Keratinocyte (primary cell): Measurements from ENCODE around the gene OTUD5. TPM values are rescaled to one million over a fixed set of nuclear protein-coding genes. Genes with fewer than 3 reads are reported as not detected.

Experiments used
- DNase-seq: peaks from one replicate; pipeline ENCODE4 v3.0.0-alpha.2; 2011; ENCODE audit warnings: low read depth, missing footprints, low spot score
- FAIRE-seq: peaks from 2 replicates; lab custom pipeline; 2011; peaks lifted over from hg19 to GRCh38; lab: Jason Lieb, UNC
- H2AFZ ChIP-seq: 2 replicates; pipeline ENCODE4 v1.6.0; 2012; ENCODE audit warnings: low read length, control low read depth, inconsistent platforms; ENCODE audit not compliant: control insufficient read depth
- H3K27ac ChIP-seq: 2 replicates; pipeline ENCODE4 v1.5.1; 2011; ENCODE audit warnings: low read length; ENCODE audit not compliant: control insufficient read depth, insufficient read depth
- H3K27me3 ChIP-seq: 3 replicates; pipeline ENCODE4 v1.6.0; 2011; ENCODE audit warnings: low read length; ENCODE audit not compliant: control insufficient read depth, insufficient read depth; ENCODE audit errors: extremely low read depth
- H3K36me3 ChIP-seq, 2 experiments: 2 replicates in 1 of 2; 3 replicates in 1 of 2; pipeline ENCODE4 v1.5.1; 2011; ENCODE audit warnings: low read length in 2 of 2, mild to moderate bottlenecking in 1 of 2; ENCODE audit not compliant: control insufficient read depth in 2 of 2, insufficient read depth in 2 of 2; ENCODE audit errors: extremely low read depth in 1 of 2
- H3K4me1 ChIP-seq: 3 replicates; pipeline ENCODE4 v1.5.1; 2011; ENCODE audit warnings: low read length; ENCODE audit not compliant: control insufficient read depth, insufficient read depth; ENCODE audit errors: extremely low read depth
- H3K4me2 ChIP-seq: 3 replicates; pipeline ENCODE4 v1.6.0; 2011; ENCODE audit warnings: low read depth, low read length; ENCODE audit not compliant: control insufficient read depth, insufficient read depth; ENCODE audit errors: extremely low read depth
- H3K4me3 ChIP-seq, 3 experiments: fragments of 200-600 bp in 1 of 3; sonication (generic) in 1 of 3; 2 replicates in 2 of 3; 3 replicates in 1 of 3; pipeline ENCODE4 v1.5.1; 2011 to 2016; ENCODE audit warnings: low read length in 3 of 3, mild to moderate bottlenecking in 3 of 3, control low read depth in 2 of 3, inconsistent platforms in 1 of 3, low read depth in 1 of 3, mixed read lengths in 1 of 3, mixed run types in 1 of 3, moderate library complexity in 1 of 3; ENCODE audit not compliant: control insufficient read depth in 2 of 3, insufficient read depth in 2 of 3; ENCODE audit errors: extremely low read depth in 1 of 3
- H3K79me2 ChIP-seq: 2 replicates; pipeline ENCODE4 v1.6.0; 2012; ENCODE audit warnings: low read length; ENCODE audit not compliant: control insufficient read depth, insufficient read depth
- H3K9ac ChIP-seq: 3 replicates; pipeline ENCODE4 v1.6.0; 2011; ENCODE audit warnings: low read length; ENCODE audit not compliant: control insufficient read depth, insufficient read depth; ENCODE audit errors: extremely low read depth
- H3K9me1 ChIP-seq: 3 replicates; pipeline ENCODE4 v1.6.0; 2011; ENCODE audit warnings: low read length; ENCODE audit not compliant: control insufficient read depth, insufficient read depth; ENCODE audit errors: extremely low read depth
- H3K9me3 ChIP-seq: 2 replicates; pipeline ENCODE4 v1.5.1; 2012; ENCODE audit warnings: low read depth, low read length; ENCODE audit not compliant: control insufficient read depth
- H4K20me1 ChIP-seq: 3 replicates; pipeline ENCODE4 v1.6.0; 2011; ENCODE audit warnings: low read length; ENCODE audit not compliant: control insufficient read depth, insufficient read depth; ENCODE audit errors: extremely low read depth
- CTCF ChIP-seq, 3 experiments: IDR thresholded peaks in 1 of 3; conservative IDR thresholded peaks in 1 of 3; optimal IDR thresholded peaks in 1 of 3; 2 replicates in 2 of 3; 3 replicates in 1 of 3; pipeline versions ENCODE3 to v1.5.1; 2011; ENCODE audit warnings: low read length in 3 of 3, mild to moderate bottlenecking in 3 of 3, moderate library complexity in 2 of 3, control low read depth in 1 of 3, inconsistent platforms in 1 of 3; ENCODE audit not compliant: insufficient read depth in 2 of 3; ENCODE audit errors: extremely low read depth in 1 of 3
- EZH2 ChIP-seq: IDR thresholded peaks from one replicate; pipeline ENCODE4 v1.6.1; 2012; ENCODE audit warnings: inconsistent platforms, mild to moderate bottlenecking, low read length, moderate library complexity
- dilution Hi-C: fragments of 300-500 bp; cut with MboI; formaldehyde crosslinking; loops from one replicate; pipeline ENCODE4 v1.7.0; 2020; ENCODE audit warnings: low sequenced_read_pairs; ENCODE audit not compliant: extremely low pct_ligation_motif_present
- polyA plus RNA-seq, 5 experiments: library from polyadenylated mRNA; depleted of rRNA in 3 of 5; stranded (reverse) in 3 of 5; stranded (forward) in 1 of 5; unstranded in 1 of 5; fragments of >200 nt; gene quantifications; 1 replicate in 1 of 5; 2 replicates in 3 of 5; 3 replicates in 1 of 5; pipeline versions ENCODE4 v1.2.1 to v1.2.3, GENCODE V29; 2011 to 2012; ENCODE audit warnings: missing spikeins in 2 of 5, low read depth in 1 of 5, low replicate concordance in 1 of 5

The OTUD5 gene
- polyA plus RNA-seq, 1 donor (not counting 4 experiments of a cell fraction or from before 2014, with no cell fraction given): 40.3 TPM

DNA sequence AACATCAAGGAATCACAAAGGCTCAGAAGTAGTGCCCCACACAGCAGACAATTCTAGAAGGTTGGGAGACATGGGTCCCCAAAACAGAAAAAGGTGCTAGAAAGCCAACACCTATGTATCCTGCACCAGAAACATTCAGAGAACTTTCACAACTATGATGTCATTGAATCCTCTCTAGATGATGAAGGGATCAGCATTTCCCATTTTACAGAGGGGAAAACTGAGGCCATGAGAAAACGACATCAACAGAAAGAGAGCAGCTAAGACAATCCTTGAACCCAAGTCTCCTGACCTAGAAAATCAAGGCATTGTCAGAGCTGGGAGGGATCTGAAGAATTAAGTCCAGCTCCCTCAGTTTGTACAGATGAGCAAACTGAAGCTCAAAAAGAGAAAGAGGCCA, 11.0 kb upstream of the OTUD5 start:
- H3K9me3 ChIP-seq: no peaks in the 10 kb centered on the region
- H3K4me1 ChIP-seq: peaks cover 5% of the 10 kb centered on the region
- no peak overlapping the region for H3K27ac ChIP-seq
- no peaks in the 10 kb centered on the region for H3K9me1 ChIP-seq
- no peak overlapping the region for H3K9ac ChIP-seq
- H3K36me3 ChIP-seq: no peaks in the 10 kb centered on the region
- no peaks in the 10 kb centered on the region for H3K79me2 ChIP-seq
- H3K27me3 ChIP-seq: no peaks in the 10 kb centered on the region
- no peak overlapping the region for H2AFZ ChIP-seq
- H3K4me2 ChIP-seq: no peak overlapping the region
- FAIRE-seq (no peak), DNase-seq (no peak)
- TF ChIP-seq EZH2 (no peak), CTCF (optimal IDR thresholded peaks at IDR 0.05 in 1 of 3, IDR thresholded peaks at IDR 0.05 in 1 of 3, conservative IDR thresholded peaks at IDR 0.05 in 1 of 3; ENCODE audit: extremely low read depth in 1 of 3, insufficient read depth in 2 of 3, low read length in 3 of 3) (no peak)
- H3K4me3 ChIP-seq: no peak overlapping the region
- H4K20me1 ChIP-seq: no peaks in the 10 kb centered on the region
- dilution Hi-C loops: no loop called here

DNA sequence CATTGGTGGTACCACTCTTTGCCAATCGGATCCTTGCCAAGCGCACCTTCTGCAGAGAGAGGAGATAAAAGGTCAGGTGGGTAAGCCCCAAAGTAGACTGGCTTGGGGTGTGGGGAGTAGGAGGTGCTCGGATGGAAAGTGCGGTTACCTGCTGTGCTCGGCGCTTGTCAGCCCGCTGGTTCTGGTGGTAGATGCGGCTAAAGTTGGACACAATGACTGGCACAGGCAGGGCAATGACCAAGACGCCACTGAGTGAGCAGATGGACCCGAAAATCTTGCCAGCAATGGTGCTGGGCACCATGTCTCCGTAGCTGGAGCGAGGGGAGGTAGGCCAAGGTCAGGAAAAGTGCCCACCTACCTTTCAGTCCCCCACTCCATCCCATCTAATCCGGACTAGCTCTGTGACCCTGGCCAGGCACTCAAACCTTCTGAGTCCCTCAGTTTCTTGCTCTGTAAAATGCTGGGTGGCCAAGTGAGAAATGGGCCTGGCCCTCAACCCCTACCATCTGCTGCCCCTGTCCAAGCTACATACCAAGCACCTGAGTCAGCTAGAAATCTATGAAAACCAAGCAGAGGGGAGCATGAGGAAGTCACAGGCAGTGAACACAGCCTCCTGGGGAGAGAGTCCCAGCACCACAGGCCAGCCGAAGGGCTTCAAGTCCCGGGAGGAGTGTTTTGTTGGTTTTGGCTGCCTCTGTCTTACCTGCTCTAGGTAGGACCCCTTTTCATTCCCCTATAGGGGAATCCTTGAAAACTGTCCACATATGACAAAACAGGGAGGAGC, 9.6 kb upstream of the OTUD5 start:
- Histone ChIP-seq H3K27ac (no peak overlapping the region), H2AFZ (no peak overlapping the region), H4K20me1 (no peaks in the 10 kb centered on the region)

More for the DNA sequence above, 9.6 kb upstream of the OTUD5 start:
- no peak for FAIRE-seq
- Histone ChIP-seq H3K4me3 (no peak overlapping the region), H3K9ac (no peak overlapping the region), H3K79me2 (no peaks in the 10 kb centered on the region), H3K4me1 (peaks cover under 1% of the 10 kb centered on the region), H3K4me2 (no peak overlapping the region), H3K9me3 (no peaks in the 10 kb centered on the region), H3K9me1 (no peaks in the 10 kb centered on the region), H3K36me3 (no peaks in the 10 kb centered on the region), H3K27me3 (no peaks in the 10 kb centered on the region)
- DNase-seq: no peak
- dilution Hi-C loops: no loop called here
- TF ChIP-seq EZH2 (no peak), CTCF (optimal IDR thresholded peaks at IDR 0.05 in 1 of 3, IDR thresholded peaks at IDR 0.05 in 1 of 3, conservative IDR thresholded peaks at IDR 0.05 in 1 of 3; ENCODE audit: extremely low read depth in 1 of 3, insufficient read depth in 2 of 3, low read length in 3 of 3) (no peak)
